K562 (cell line): ENCODE results near the gene GDF15. TPM values are rescaled to one million over a fixed set of nuclear protein-coding genes. Genes with fewer than 3 reads are reported as not detected.

ENCODE experiments used
- ATF7 ChIP-seq: fragments of 450-650 bp; IDR thresholded peaks from 2 replicates; pipeline ENCODE4 v1.7.1; 2014; ENCODE audit warnings: mild to moderate bottlenecking, moderate library complexity
- CBFA2T2 ChIP-seq: fragments of 450-650 bp; conservative IDR thresholded peaks from 2 replicates; pipeline ENCODE4 v1.6.1; 2017; ENCODE audit warnings: mild to moderate bottlenecking
- CBX5 ChIP-seq: IDR thresholded peaks from 2 replicates; pipeline ENCODE4 v1.6.1; 2014; ENCODE audit warnings: low read depth, borderline replicate concordance
- CC2D1A ChIP-seq: fragments of 450-650 bp; IDR thresholded peaks from 2 replicates; pipeline ENCODE4 v1.6.1; 2017; ENCODE audit warnings: mild to moderate bottlenecking
- CREB1 ChIP-seq, 2 experiments: sonication (generic) in 1 of 2; formaldehyde crosslinking in 1 of 2; IDR thresholded peaks; 2 replicates each; pipeline versions ENCODE4 v1.6.1 to v1.8.0; 2012 to 2022; ENCODE audit warnings: inconsistent platforms in 1 of 2, mild to moderate bottlenecking in 1 of 2, missing genetic modification reagents in 1 of 2, moderate library complexity in 1 of 2
- DACH1 ChIP-seq: fragments of 450-650 bp; IDR thresholded peaks from 2 replicates; pipeline ENCODE4 v1.6.1; 2018; ENCODE audit not compliant: partially characterized antibody
- EGR1 ChIP-seq: fragments of 450-650 bp; conservative IDR thresholded peaks from 2 replicates; pipeline ENCODE4 v1.6.1; 2017; ENCODE audit warnings: mild to moderate bottlenecking
- HMGN3 ChIP-seq: IDR thresholded peaks from 2 replicates; pipeline ENCODE4 v1.6.1; 2011; ENCODE audit warnings: borderline replicate concordance, low read depth, mild to moderate bottlenecking, mixed read lengths, low read length; ENCODE audit not compliant: insufficient read length; ENCODE audit errors: extremely low read depth
- KDM4B ChIP-seq, 2 experiments: fragments of 450-650 bp in 1 of 2; sonication (generic) in 1 of 2; IDR thresholded peaks; 2 replicates each; pipeline ENCODE4 v1.6.1; 2016 to 2017; ENCODE audit warnings: borderline replicate concordance in 2 of 2, antibody characterized with exemption in 1 of 2, low read depth in 1 of 2, mild to moderate bottlenecking in 1 of 2
- L3MBTL2 ChIP-seq: fragments of 450-650 bp; IDR thresholded peaks from 2 replicates; pipeline ENCODE4 v1.6.1; 2016; ENCODE audit warnings: mild to moderate bottlenecking, moderate library complexity
- MED1 ChIP-seq: sonication (generic); formaldehyde crosslinking; IDR thresholded peaks from 2 replicates; pipeline ENCODE4 v1.8.1; 2023; ENCODE audit warnings: missing genetic modification reagents, borderline replicate concordance
- MEF2A ChIP-seq: IDR thresholded peaks from 2 replicates; pipeline ENCODE4 v1.6.1; 2011; ENCODE audit warnings: low read depth, mild to moderate bottlenecking, low read length, moderate library complexity; ENCODE audit not compliant: control insufficient read depth
- NEUROD1 ChIP-seq: fragments of 150-350 bp; IDR thresholded peaks from 2 replicates; pipeline ENCODE4 v1.6.1; 2014; ENCODE audit warnings: borderline replicate concordance, low read length, low read depth; ENCODE audit not compliant: partially characterized antibody
- NR4A1 ChIP-seq, 2 experiments: fragments of 250-450 bp in 1 of 2; fragments of 450-650 bp in 1 of 2; sonication (Bioruptor Pico) in 1 of 2; IDR thresholded peaks; 2 replicates each; pipeline versions ENCODE4 v1.4.0 to v1.6.1; 2016 to 2020; ENCODE audit warnings: mild to moderate bottlenecking in 2 of 2, missing compliant biosample characterization in 1 of 2, missing genetic modification characterization in 1 of 2, moderate library complexity in 1 of 2
- RUNX1 ChIP-seq: sonication (generic); IDR thresholded peaks from 2 replicates; pipeline ENCODE4 v1.6.1; 2016; ENCODE audit warnings: antibody characterized with exemption, low read depth
- TAF7 ChIP-seq: fragments of 450-650 bp; IDR thresholded peaks from 2 replicates; pipeline ENCODE4 v1.6.1; 2016; ENCODE audit warnings: missing genetic modification characterization, missing compliant biosample characterization
- TCF7L2 ChIP-seq: fragments of 150-350 bp; IDR thresholded peaks from 2 replicates; pipeline ENCODE4 v1.6.1; 2016; ENCODE audit warnings: low read depth, mild to moderate bottlenecking, low read length, moderate library complexity
- ZNF408 ChIP-seq: fragments of 250-450 bp; sonication (Bioruptor Pico); IDR thresholded peaks from 2 replicates; pipeline ENCODE4 v1.4.0; 2020; ENCODE audit warnings: low read depth, mild to moderate bottlenecking, moderate library complexity
- ZNF696 ChIP-seq: fragments of 250-450 bp; sonication (Bioruptor Pico); conservative IDR thresholded peaks from 2 replicates; pipeline ENCODE4 v1.4.0; 2020; ENCODE audit warnings: mild to moderate bottlenecking, moderate library complexity
- ZZZ3 ChIP-seq: fragments of 450-650 bp; IDR thresholded peaks from 2 replicates; pipeline ENCODE4 v1.6.1; 2016; ENCODE audit warnings: antibody characterized with exemption, mild to moderate bottlenecking, moderate library complexity
- polyA plus RNA-seq, 8 experiments: library from polyadenylated mRNA; depleted of rRNA in 4 of 8; stranded (reverse) in 5 of 8; unstranded in 3 of 8; fragments of >200 nt; fragmentation: Nextera tagmentation in 2 of 8; fragmentation: Illumina TruSeq in 1 of 8; extraction: Ambion mirVana in 2 of 8; extraction: Trizol in 1 of 8; gene quantifications; 2 replicates each; pipeline versions ENCODE4 v1.2.1 to v1.2.3, GENCODE V29; 2011 to 2014; ENCODE audit warnings: inconsistent platforms in 1 of 8, missing spikeins in 1 of 8
- total RNA-seq, 7 experiments: library from RNA; depleted of rRNA in 6 of 7; stranded (reverse); fragments of >200 nt in 6 of 7; fragmentation: Illumina TruSeq in 2 of 7; extraction: Trizol in 2 of 7; gene quantifications; 2 replicates each; pipeline versions ENCODE4 v1.2.1 to v1.2.3, GENCODE V29; 2011 to 2021; ENCODE audit warnings: low replicate concordance in 1 of 7
- TF ChIP-seq, protein P1 (sequence below): fragments of 250-450 bp; sonication (Bioruptor Pico); IDR thresholded peaks from 2 replicates; pipeline ENCODE4 v1.4.0; 2020; ENCODE audit warnings: mild to moderate bottlenecking
- TF ChIP-seq, protein P2 (sequence below): fragments of 450-650 bp; IDR thresholded peaks from 2 replicates; pipeline ENCODE4 v1.6.1; 2016; ENCODE audit warnings: borderline replicate concordance
- TF ChIP-seq, protein P3 (sequence below): fragments of 250-450 bp; sonication (Bioruptor Pico); IDR thresholded peaks from 2 replicates; pipeline ENCODE4 v1.5.0; 2020; ENCODE audit warnings: mild to moderate bottlenecking

GDF15 gene
- total and polyA plus RNA-seq, 9 of the 15 experiments (the other 6 are each of a cell fraction or from before 2014, with no cell fraction given): 2.3 to 82.4 (median 12.5) TPM

DNA sequence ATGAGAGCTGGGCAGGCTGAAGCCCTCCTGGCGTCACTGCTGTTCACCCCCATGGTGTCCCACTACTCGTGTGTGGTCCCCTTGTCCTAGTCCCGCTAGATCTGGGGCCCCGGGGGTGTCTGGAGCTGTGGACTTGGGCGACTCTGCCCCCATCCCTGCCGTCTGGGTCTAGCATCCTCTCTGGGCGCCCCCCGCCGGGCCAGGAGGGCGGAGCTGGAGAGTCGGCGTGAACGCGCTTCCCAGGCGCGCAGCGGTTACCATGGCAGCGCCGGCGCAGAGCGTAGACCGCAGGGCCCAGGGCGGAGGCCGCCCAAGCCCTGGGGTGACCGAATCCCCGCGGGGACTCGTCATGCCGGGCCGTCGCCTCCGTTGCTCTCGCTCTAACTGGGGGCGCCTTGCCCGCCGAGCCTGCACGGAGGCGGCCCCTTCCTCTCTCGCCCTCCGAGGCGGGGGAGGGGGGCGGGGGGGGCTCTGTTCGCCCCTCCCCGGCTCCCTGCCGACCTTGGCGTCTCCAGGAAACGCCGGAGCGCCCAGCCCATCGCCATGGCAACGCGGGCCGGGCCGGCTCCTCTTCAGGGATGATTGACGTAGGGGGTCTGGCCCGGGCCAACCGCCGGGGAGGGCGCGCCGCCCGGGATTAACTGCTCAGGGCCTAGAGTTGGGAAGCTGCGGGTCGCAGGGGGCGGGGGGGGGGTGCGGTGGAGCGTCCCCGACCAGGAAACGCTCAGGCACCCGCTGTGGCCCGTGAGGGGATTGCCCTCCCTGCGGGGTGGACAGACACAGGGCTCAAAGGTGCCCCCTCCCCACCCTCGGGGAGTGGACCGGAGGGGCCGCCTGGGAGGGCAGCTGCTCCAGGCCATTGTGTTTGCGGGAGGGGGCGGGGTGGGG lies 43.1 kb downstream of the GDF15 start (continued):
- TF ChIP-seq KDM4B (IDR thresholded peaks at IDR 0.05; ENCODE audit: borderline replicate concordance in 2 of 2, low read depth in 1 of 2) (peak in 1 of 2 experiments; percentile 48; a peak in 1 of 4 replicates), CREB1 (IDR thresholded peaks at IDR 0.05) (peak; percentile 56; the same call in 1 of the 2 replicates), CREB1 (CRISPR knock-in tag; IDR thresholded peaks at IDR 0.05) (peak; percentile 49; the same call in 1 of the 2 replicates), HMGN3 (peak; percentile 41), ZNF408 (CRISPR knock-in tag) (no peak), EGR1 (peak; percentile 68), MED1 (CRISPR knock-in tag) (no peak), NEUROD1 (peak; percentile 62), TCF7L2 (no peak), CC2D1A (no peak), MEF2A (no peak), CBFA2T2 (no peak), ATF7 (peak; percentile 54; the same call in 1 of the 2 replicates), ZZZ3 (no peak), TAF7 (no peak), RUNX1 (0 out of 2 replicates have a peak, but pooled peaks have one; percentile 43), DACH1 (no peak), NR4A1 (CRISPR knock-in tag; IDR thresholded peaks at IDR 0.05) (no peak), NR4A1 (tag; IDR thresholded peaks at IDR 0.05) (no peak), ZNF696 (CRISPR knock-in tag) (no peak), CBX5 (no peak), L3MBTL2 (0 out of 2 replicates have a peak, but pooled peaks have one; percentile 17)
- TF ChIP-seq, protein P1, sequence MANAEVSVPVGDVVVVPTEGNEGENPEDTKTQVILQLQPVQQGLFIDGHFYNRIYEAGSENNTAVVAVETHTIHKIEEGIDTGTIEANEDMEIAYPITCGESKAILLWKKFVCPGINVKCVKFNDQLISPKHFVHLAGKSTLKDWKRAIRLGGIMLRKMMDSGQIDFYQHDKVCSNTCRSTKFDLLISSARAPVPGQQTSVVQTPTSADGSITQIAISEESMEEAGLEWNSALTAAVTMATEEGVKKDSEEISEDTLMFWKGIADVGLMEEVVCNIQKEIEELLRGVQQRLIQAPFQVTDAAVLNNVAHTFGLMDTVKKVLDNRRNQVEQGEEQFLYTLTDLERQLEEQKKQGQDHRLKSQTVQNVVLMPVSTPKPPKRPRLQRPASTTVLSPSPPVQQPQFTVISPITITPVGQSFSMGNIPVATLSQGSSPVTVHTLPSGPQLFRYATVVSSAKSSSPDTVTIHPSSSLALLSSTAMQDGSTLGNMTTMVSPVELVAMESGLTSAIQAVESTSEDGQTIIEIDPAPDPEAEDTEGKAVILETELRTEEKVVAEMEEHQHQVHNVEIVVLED (CRISPR knock-in tag): peak; percentile 51
- TF ChIP-seq, protein P2, sequence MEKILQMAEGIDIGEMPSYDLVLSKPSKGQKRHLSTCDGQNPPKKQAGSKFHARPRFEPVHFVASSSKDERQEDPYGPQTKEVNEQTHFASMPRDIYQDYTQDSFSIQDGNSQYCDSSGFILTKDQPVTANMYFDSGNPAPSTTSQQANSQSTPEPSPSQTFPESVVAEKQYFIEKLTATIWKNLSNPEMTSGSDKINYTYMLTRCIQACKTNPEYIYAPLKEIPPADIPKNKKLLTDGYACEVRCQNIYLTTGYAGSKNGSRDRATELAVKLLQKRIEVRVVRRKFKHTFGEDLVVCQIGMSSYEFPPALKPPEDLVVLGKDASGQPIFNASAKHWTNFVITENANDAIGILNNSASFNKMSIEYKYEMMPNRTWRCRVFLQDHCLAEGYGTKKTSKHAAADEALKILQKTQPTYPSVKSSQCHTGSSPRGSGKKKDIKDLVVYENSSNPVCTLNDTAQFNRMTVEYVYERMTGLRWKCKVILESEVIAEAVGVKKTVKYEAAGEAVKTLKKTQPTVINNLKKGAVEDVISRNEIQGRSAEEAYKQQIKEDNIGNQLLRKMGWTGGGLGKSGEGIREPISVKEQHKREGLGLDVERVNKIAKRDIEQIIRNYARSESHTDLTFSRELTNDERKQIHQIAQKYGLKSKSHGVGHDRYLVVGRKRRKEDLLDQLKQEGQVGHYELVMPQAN: peak; percentile 83; the same call in 1 of the 2 replicates
- TF ChIP-seq, protein P3, sequence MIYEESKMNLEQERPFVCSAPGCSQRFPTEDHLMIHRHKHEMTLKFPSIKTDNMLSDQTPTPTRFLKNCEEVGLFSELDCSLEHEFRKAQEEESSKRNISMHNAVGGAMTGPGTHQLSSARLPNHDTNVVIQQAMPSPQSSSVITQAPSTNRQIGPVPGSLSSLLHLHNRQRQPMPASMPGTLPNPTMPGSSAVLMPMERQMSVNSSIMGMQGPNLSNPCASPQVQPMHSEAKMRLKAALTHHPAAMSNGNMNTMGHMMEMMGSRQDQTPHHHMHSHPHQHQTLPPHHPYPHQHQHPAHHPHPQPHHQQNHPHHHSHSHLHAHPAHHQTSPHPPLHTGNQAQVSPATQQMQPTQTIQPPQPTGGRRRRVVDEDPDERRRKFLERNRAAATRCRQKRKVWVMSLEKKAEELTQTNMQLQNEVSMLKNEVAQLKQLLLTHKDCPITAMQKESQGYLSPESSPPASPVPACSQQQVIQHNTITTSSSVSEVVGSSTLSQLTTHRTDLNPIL (CRISPR knock-in tag): no peak
